CD14-positive monocyte (primary cell): ENCODE measurements around the gene OR8D2. TPM values are rescaled to one million over a fixed set of nuclear protein-coding genes. Genes with fewer than 3 reads are reported as not detected.
A peak's percentile ranks its signal among the peaks of the same experiment; 100 is the strongest.

ENCODE experiments used
- DNase-seq, 3 donors: peaks; one replicate each; pipeline ENCODE4 v3.0.0-alpha.2; 2011 to 2022
- H2AFZ ChIP-seq: 2 replicates; pipeline ENCODE4 v1.6.0; 2012; ENCODE audit warnings: mild to moderate bottlenecking, low read depth, low read length, inconsistent platforms; ENCODE audit not compliant: insufficient read depth, poor library complexity, severe bottlenecking
- H3K27ac ChIP-seq, 2 donors: 1 replicate in 1 of 2; 2 replicates in 1 of 2; pipeline ENCODE4 v1.5.1; 2012 to 2013; ENCODE audit warnings: low read length in 2 of 2, control low read depth in 1 of 2, inconsistent platforms in 1 of 2, low read depth in 1 of 2, mild to moderate bottlenecking in 1 of 2
- H3K27me3 ChIP-seq, 2 donors: one replicate each; pipeline versions ENCODE4 v1.6.0 to v1.6.1; 2011 to 2013; ENCODE audit warnings: low read length in 2 of 2; ENCODE audit not compliant: control insufficient read depth in 2 of 2, insufficient read depth in 2 of 2
- H3K36me3 ChIP-seq, 2 donors: replicated peaks in 1 of 2; 1 replicate in 1 of 2; 2 replicates in 1 of 2; pipeline versions ENCODE4 v1.5.1 to v1.6.1; 2012 to 2013; ENCODE audit warnings: low read length in 2 of 2, control low read depth in 1 of 2, inconsistent platforms in 1 of 2, mild to moderate bottlenecking in 1 of 2; ENCODE audit not compliant: insufficient read depth in 2 of 2, control insufficient read depth in 1 of 2
- H3K4me1 ChIP-seq, 2 donors: 1 replicate in 1 of 2; 2 replicates in 1 of 2; pipeline versions ENCODE4 v1.5.1 to v1.6.1; 2012 to 2013; ENCODE audit warnings: low read length in 2 of 2, control low read depth in 1 of 2, inconsistent platforms in 1 of 2, mild to moderate bottlenecking in 1 of 2, moderate library complexity in 1 of 2; ENCODE audit not compliant: insufficient read depth in 2 of 2, control insufficient read depth in 1 of 2
- H3K4me2 ChIP-seq: replicated peaks from 2 replicates; pipeline ENCODE3; 2012; ENCODE audit warnings: low read length, moderate library complexity, mild to moderate bottlenecking; ENCODE audit not compliant: poor library complexity, severe bottlenecking; ENCODE audit errors: extremely low read depth
- H3K4me3 ChIP-seq, 3 experiments: fragments of 200-600 bp in 1 of 3; sonication (generic) in 1 of 3; replicated peaks in 1 of 3; 1 replicate in 2 of 3; 2 replicates in 1 of 3; pipeline ENCODE4 v1.5.1; 2011 to 2013; ENCODE audit warnings: low read length in 3 of 3, mild to moderate bottlenecking in 3 of 3, control low read depth in 2 of 3, low read depth in 2 of 3, inconsistent platforms in 1 of 3, moderate library complexity in 1 of 3
- H3K79me2 ChIP-seq: 2 replicates; pipeline ENCODE4 v1.6.0; 2012; ENCODE audit warnings: mild to moderate bottlenecking, control low read depth, inconsistent platforms, low read length, moderate library complexity; ENCODE audit not compliant: insufficient read depth
- H3K9ac ChIP-seq: 2 replicates; pipeline ENCODE4 v1.6.0; 2017; ENCODE audit warnings: low read length, mild to moderate bottlenecking; ENCODE audit not compliant: insufficient read depth, poor library complexity, severe bottlenecking
- H3K9me3 ChIP-seq, 2 donors: replicated peaks in 1 of 2; 1 replicate in 1 of 2; 2 replicates in 1 of 2; pipeline versions ENCODE4 v1.5.1 to v1.6.1; 2012 to 2013; ENCODE audit warnings: low read length in 2 of 2, control low read depth in 1 of 2; ENCODE audit not compliant: control insufficient read depth in 1 of 2, insufficient read depth in 1 of 2
- H4K20me1 ChIP-seq: 2 replicates; pipeline ENCODE4 v1.6.0; 2012; ENCODE audit warnings: mild to moderate bottlenecking, low read length, control low read depth, moderate library complexity; ENCODE audit not compliant: insufficient read depth
- H3K27ac Mint-ChIP-seq, 7 donors: one replicate each; pipeline ENCODE4 v1.8.0; 2020; ENCODE audit warnings: mild to moderate bottlenecking in 7 of 7, mixed read lengths in 7 of 7, moderate library complexity in 6 of 7, inconsistent platforms in 2 of 7
- H3K27me3 Mint-ChIP-seq, 3 donors: one replicate each; pipeline ENCODE4 v1.8.0; 2021 to 2022; ENCODE audit warnings: low read depth in 3 of 3, mild to moderate bottlenecking in 3 of 3, mixed read lengths in 3 of 3, moderate library complexity in 3 of 3, inconsistent platforms in 1 of 3
- H3K36me3 Mint-ChIP-seq, 2 donors: one replicate each; pipeline ENCODE4 v1.8.0; 2020; ENCODE audit warnings: mixed read lengths in 2 of 2, inconsistent platforms in 1 of 2, mild to moderate bottlenecking in 1 of 2
- H3K4me1 Mint-ChIP-seq: one replicate; pipeline ENCODE4 v1.8.0; 2020; ENCODE audit warnings: mild to moderate bottlenecking, mixed read lengths
- H3K4me3 Mint-ChIP-seq, 2 donors: one replicate each; pipeline ENCODE4 v1.8.0; 2020; ENCODE audit warnings: mild to moderate bottlenecking in 2 of 2, mixed read lengths in 2 of 2, moderate library complexity in 1 of 2
- H3K9me3 Mint-ChIP-seq, 7 donors: one replicate each; pipeline ENCODE4 v1.8.0; 2020 to 2022; ENCODE audit warnings: mixed read lengths in 7 of 7, mild to moderate bottlenecking in 6 of 7, moderate library complexity in 6 of 7, inconsistent platforms in 2 of 7
- CTCF ChIP-seq: fragments of 200-600 bp; IDR thresholded peaks from one replicate; pipeline ENCODE4 v1.8.0; 2022; ENCODE audit warnings: antibody characterized with exemption, mild to moderate bottlenecking
- WGBS: methylation state at CpG from one replicate; pipeline ENCODE4 v1.1.5; 2013; ENCODE audit warnings: missing lambda C conversion rate; ENCODE audit not compliant: insufficient coverage; 5-methylcytosine and 5-hydroxymethylcytosine counted together
- intact Hi-C, 2 donors: fragments of 100-400 bp; cut with micrococcal nuclease; formaldehyde crosslinking; loops; one replicate each; pipeline versions ENCODE4 v1.15.0 to v1.15.1; 2023
- polyA plus RNA-seq, 3 donors: library from polyadenylated mRNA; depleted of rRNA in 1 of 3; unstranded in 2 of 3; stranded (reverse) in 1 of 3; fragments of 300-500 nt in 2 of 3; fragments of >200 nt in 1 of 3; fragmentation: Illumina TruSeq in 2 of 3; gene quantifications; 1 replicate in 2 of 3; 2 replicates in 1 of 3; pipeline ENCODE4 v1.2.3, GENCODE V29; 2012 to 2021

OR8D2 gene
- polyA plus RNA-seq, 3 donors, result not detected

GRCh38 chr11:124277804-124278203 is 42.2 kb downstream of the OR8D2 start:
- no peak for TF ChIP-seq CTCF
- Histone ChIP-seq H2AFZ (no peak overlapping the region), H3K27me3 (no peaks in the 10 kb centered on the region), H4K20me1 (no peaks in the 10 kb centered on the region), H3K27ac (no peak overlapping the region), H3K4me3 (no peak overlapping the region), H3K4me2 (no peak overlapping the region), H3K36me3 (no peaks in the 10 kb centered on the region), H3K79me2 (no peaks in the 10 kb centered on the region), H3K4me1 (no peaks in the 10 kb centered on the region), H3K9me3 (no peaks in the 10 kb centered on the region), H3K9ac (no peak overlapping the region)
- intact Hi-C loops, result loop anchor here in 1 of 2 donors (10.0 kb wide), 1 partner anchor 203 kb away; no protein-coding TSS in a partner anchor
- DNase-seq, result no peak
- 71% methylated on average over 3 of the region's 3 CpGs for WGBS
- peaks cover 7% of the 10 kb centered on the region for H3K4me1 Mint-ChIP-seq
- no peaks in the 10 kb centered on the region for H3K36me3 Mint-ChIP-seq
- H3K9me3 Mint-ChIP-seq, result peaks cover 0 to 3% (median 0%) of the 10 kb centered on the region in 7 donors
- no peak overlapping the region for H3K4me3 Mint-ChIP-seq
- peaks cover 0 to 2% (median 1%) of the 10 kb centered on the region in 3 donors for H3K27me3 Mint-ChIP-seq
- H3K27ac Mint-ChIP-seq, result peak overlapping the region in 1 of 7 donors; percentile 21

GRCh38 chr11:124277207-124277606 is 42.8 kb downstream of the OR8D2 start:
- Mint-ChIP-seq H3K4me1 (peaks cover 7% of the 10 kb centered on the region), H3K9me3 (peaks cover 0 to 2% (median 0%) of the 10 kb centered on the region in 7 donors), H3K4me3 (no peak overlapping the region), H3K27me3 (peaks cover 0 to 2% (median 1%) of the 10 kb centered on the region in 3 donors), H3K36me3 (no peaks in the 10 kb centered on the region), H3K27ac (peak overlapping the region in 1 of 7 donors; percentile 21)
- Histone ChIP-seq H2AFZ (no peak overlapping the region), H3K9me3 (no peaks in the 10 kb centered on the region), H3K27ac (no peak overlapping the region), H4K20me1 (no peaks in the 10 kb centered on the region), H3K4me3 (no peak overlapping the region), H3K27me3 (no peaks in the 10 kb centered on the region), H3K79me2 (no peaks in the 10 kb centered on the region), H3K9ac (no peak overlapping the region), H3K36me3 (no peaks in the 10 kb centered on the region), H3K4me1 (no peaks in the 10 kb centered on the region), H3K4me2 (no peak overlapping the region)
- DNase-seq, result no peak
- TF ChIP-seq CTCF, result no peak
- WGBS, result 100% methylated on average over 1 of the region's 3 CpGs
- intact Hi-C loops, result loop anchor here in 1 of 2 donors (10.0 kb wide), 1 partner anchor 202 kb away; no protein-coding TSS in a partner anchor
